Mammary epithelial cell (primary cell): ENCODE data around the gene ADAMTS3.

Source experiments
- CTCF ChIP-seq, 2 donors: IDR thresholded peaks in 1 of 2; conservative IDR thresholded peaks in 1 of 2; 2 replicates each; pipeline ENCODE4 v1.5.1; 2011 to 2012; ENCODE audit warnings: inconsistent platforms in 2 of 2, low read length in 2 of 2, mild to moderate bottlenecking in 2 of 2, control low read depth in 1 of 2, low read depth in 1 of 2; ENCODE audit not compliant: insufficient read depth in 1 of 2; ENCODE audit errors: extremely low read depth in 1 of 2
- EZH2 ChIP-seq: IDR thresholded peaks from 2 replicates; pipeline ENCODE4 v1.6.1; 2012; ENCODE audit warnings: low read length, inconsistent platforms, borderline replicate concordance

- TF ChIP-seq CTCF (conservative IDR thresholded peaks at IDR 0.05 in 1 of 2, IDR thresholded peaks at IDR 0.05 in 1 of 2; ENCODE audit: extremely low read depth in 1 of 2, insufficient read depth in 1 of 2, low read depth in 1 of 2, low read length in 2 of 2) (no peak), EZH2 (no peak)
These were observed 46.6 kb downstream of the ADAMTS3 start for GRCh38 chr4:72522440-72522839.
